Panc1 (cell line): Measurements from ENCODE around the gene RABGGTA. TPM values are rescaled to one million over a fixed set of nuclear protein-coding genes. Genes with fewer than 3 reads are reported as not detected.

Experiments used
- ATAC-seq: fragments of 200-7000 bp; cut with Tn5 transposase; 2 replicates; pipeline ENCODE4 v1.9.1; 2020; ENCODE audit warnings: mild to moderate bottlenecking, moderate library complexity
- BruUV-seq: library from RNA; stranded (reverse); fragments of 400-500 nt; replicated peaks from 2 replicates; lab custom pipeline; 2021; lab: Mats Ljungman, UMichigan
- CTCF ChIA-PET: fragments of 300-600 bp; sonication (Branson Sonifier 250); formaldehyde crosslinking; loops from one replicate; lab custom pipeline; 2022; ENCODE audit warnings: antibody characterized with exemption; lab: Charles Lee
- POLR2A ChIA-PET: fragments of 300-600 bp; sonication (Branson Sonifier 250); formaldehyde crosslinking; loops from one replicate; lab custom pipeline; 2022; ENCODE audit warnings: antibody characterized with exemption; lab: Charles Lee
- DNase-seq: peaks from one replicate; pipeline ENCODE4 v3.0.0-alpha.2; 2010; ENCODE audit warnings: low read depth, low spot score
- H3K27ac ChIP-seq: 2 replicates; pipeline ENCODE4 v1.5.1; 2011; ENCODE audit warnings: mild to moderate bottlenecking, low read length, inconsistent platforms
- H3K27me3 ChIP-seq: fragments of 200-500 bp; sonication (Bioruptor generic); 2 replicates; pipeline ENCODE4 v1.6.0; 2014; ENCODE audit warnings: low read length, inconsistent platforms; ENCODE audit not compliant: control insufficient read depth, insufficient read depth
- H3K36me3 ChIP-seq: fragments of 200-500 bp; sonication (Bioruptor generic); 2 replicates; pipeline ENCODE4 v1.5.1; 2014; ENCODE audit warnings: inconsistent platforms, mild to moderate bottlenecking, low read length, moderate library complexity; ENCODE audit not compliant: control insufficient read depth, insufficient read depth
- H3K4me1 ChIP-seq: 2 replicates; pipeline ENCODE4 v1.5.1; 2011; ENCODE audit warnings: inconsistent platforms, mild to moderate bottlenecking, low read length, moderate library complexity; ENCODE audit not compliant: control insufficient read depth, insufficient read depth
- H3K4me3 ChIP-seq, 2 experiments: 2 replicates each; pipeline ENCODE4 v1.5.1; 2011 to 2012; ENCODE audit warnings: low read depth in 2 of 2, low read length in 2 of 2, mild to moderate bottlenecking in 2 of 2, inconsistent platforms in 1 of 2, moderate library complexity in 1 of 2
- H3K9me3 ChIP-seq: fragments of 200-500 bp; sonication (Bioruptor generic); 2 replicates; pipeline ENCODE4 v1.5.1; 2014; ENCODE audit warnings: low read depth, mild to moderate bottlenecking, inconsistent platforms, low read length, moderate library complexity; ENCODE audit not compliant: control insufficient read depth, insufficient read depth
- CTCF ChIP-seq: fragments of 450-650 bp; IDR thresholded peaks from 2 replicates; pipeline ENCODE4 v1.5.1; 2017; ENCODE audit warnings: mild to moderate bottlenecking
- POLR2AphosphoS5 ChIP-seq: IDR thresholded peaks from 2 replicates; pipeline ENCODE4 v1.6.1; 2012; ENCODE audit warnings: mild to moderate bottlenecking, low read depth, low read length, moderate library complexity
- REST ChIP-seq, 2 experiments: IDR thresholded peaks; 2 replicates each; pipeline ENCODE4 v1.6.1; 2011 to 2012; ENCODE audit warnings: low read depth in 2 of 2, control low read depth in 1 of 2, low read length in 1 of 2, mild to moderate bottlenecking in 1 of 2, moderate library complexity in 1 of 2; ENCODE audit not compliant: insufficient read depth in 1 of 2
- SIN3A ChIP-seq: IDR thresholded peaks from 2 replicates; pipeline ENCODE4 v1.6.1; 2012; ENCODE audit warnings: low read depth, mild to moderate bottlenecking, low read length, moderate library complexity, borderline replicate concordance; ENCODE audit not compliant: insufficient read depth
- TCF7L2 ChIP-seq: IDR thresholded peaks from 2 replicates; pipeline ENCODE4 v1.6.1; 2011; ENCODE audit warnings: mild to moderate bottlenecking, low read depth, low read length, inconsistent platforms
- in situ Hi-C: cut with HindIII; loops from 2 replicates; pipeline ENCODE4 v1.10.0; 2016; ENCODE audit warnings: low sequenced_read_pairs, low pct_unique_long_range_greater_than_20kb
- intact Hi-C: fragments of 100-400 bp; cut with micrococcal nuclease; formaldehyde crosslinking; loops from one replicate; pipeline ENCODE4 v1.10.0; 2022; ENCODE audit not compliant: unreplicated experiment
- total RNA-seq: library from RNA; stranded (reverse); gene quantifications from one replicate; pipeline ENCODE4 v1.2.1, GENCODE V29; 2021; ENCODE audit not compliant: unreplicated experiment

The RABGGTA gene
- total RNA-seq, 1 experiment from 2014 or later = 30.9 TPM

GRCh38 chr14:24251880-24252288 is 19.5 kb downstream of the RABGGTA start:
- Histone ChIP-seq H3K9me3 (no peaks in the 10 kb centered on the region), H3K36me3 (no peaks in the 10 kb centered on the region), H3K27me3 (no peaks in the 10 kb centered on the region), H3K4me3 (no peak overlapping the region), H3K27ac (no peak overlapping the region), H3K4me1 (no peaks in the 10 kb centered on the region)
- intact Hi-C loops = no loop called here
- POLR2A ChIA-PET = no interaction called here
- in situ Hi-C loops = no loop called here
- TF ChIP-seq TCF7L2 (no peak), POLR2AphosphoS5 (no peak), SIN3A (no peak), REST (IDR thresholded peaks at IDR 0.05; ENCODE audit: insufficient read depth in 1 of 2, low read depth in 2 of 2, low read length in 1 of 2) (no peak), CTCF (no peak)
- CTCF ChIA-PET = no interaction called here
- DNase-seq (no peak), ATAC-seq (no peak; the same call in 1 of the 2 replicates)
- no TSS peak for BruUV-seq

- POLR2A ChIA-PET = no interaction called here
- CTCF ChIA-PET = no interaction called here
- no TSS peak for BruUV-seq
- H3K9me3 ChIP-seq = no peaks in the 10 kb centered on the region
- H3K27me3 ChIP-seq = no peaks in the 10 kb centered on the region
- TF ChIP-seq REST (IDR thresholded peaks at IDR 0.05; ENCODE audit: insufficient read depth in 1 of 2, low read depth in 2 of 2, low read length in 1 of 2) = no peak
- TF ChIP-seq TCF7L2 = no peak
- TF ChIP-seq POLR2AphosphoS5 = no peak
- TF ChIP-seq SIN3A = no peak
- no peak for TF ChIP-seq CTCF
- intact Hi-C loops (no loop called here), in situ Hi-C loops (no loop called here)
- no peaks in the 10 kb centered on the region for H3K4me1 ChIP-seq
- no peak overlapping the region for H3K4me3 ChIP-seq
- no peak overlapping the region for H3K27ac ChIP-seq
- DNase-seq (no peak), ATAC-seq (no peak)
- H3K36me3 ChIP-seq = no peaks in the 10 kb centered on the region
Observed at GRCh38 chr14:24250354-24250753, 21.0 kb downstream of the RABGGTA start.
